IPS-18a (cell line): ENCODE data around the gene RLN3.

Source experiments
- H3K27ac ChIP-seq: one replicate; pipeline ENCODE4 v1.5.1; 2013; ENCODE audit warnings: low read length
- H3K27me3 ChIP-seq: one replicate; pipeline ENCODE4 v1.6.1; 2013; ENCODE audit warnings: mild to moderate bottlenecking, low read length; ENCODE audit not compliant: control insufficient read depth, insufficient read depth
- H3K36me3 ChIP-seq: one replicate; pipeline ENCODE4 v1.6.1; 2013; ENCODE audit warnings: low read depth, low read length; ENCODE audit not compliant: control insufficient read depth
- H3K4me1 ChIP-seq: one replicate; pipeline ENCODE4 v1.6.1; 2013; ENCODE audit warnings: low read depth, low read length; ENCODE audit not compliant: control insufficient read depth
- H3K4me3 ChIP-seq: one replicate; pipeline ENCODE4 v1.5.1; 2013; ENCODE audit warnings: low read length
- H3K9ac ChIP-seq: one replicate; pipeline ENCODE4 v1.6.1; 2013; ENCODE audit warnings: mild to moderate bottlenecking, low read length, moderate library complexity
- H3K9me3 ChIP-seq: one replicate; pipeline ENCODE4 v1.6.1; 2013; ENCODE audit warnings: low read depth, low read length; ENCODE audit not compliant: control insufficient read depth

Gene RLN3

GRCh38 chr19:14052470-14052869 is 24.5 kb downstream of the RLN3 start:
- Histone ChIP-seq H3K36me3 (no peaks in the 10 kb centered on the region), H3K4me3 (no peak overlapping the region)

GRCh38 chr19:14053032-14053431 is 25.1 kb downstream of the RLN3 start:
- Histone ChIP-seq H3K4me3 (no peak overlapping the region), H3K27me3 (peaks cover 3% of the 10 kb centered on the region), H3K9me3 (peaks cover 3% of the 10 kb centered on the region), H3K4me1 (no peaks in the 10 kb centered on the region), H3K27ac (no peak overlapping the region), H3K36me3 (no peaks in the 10 kb centered on the region), H3K9ac (no peak overlapping the region)

More at GRCh38 chr19:14052470-14052869, 24.5 kb downstream of the RLN3 start:
- no peak overlapping the region for H3K9ac ChIP-seq
- H3K27me3 ChIP-seq: no peaks in the 10 kb centered on the region
- H3K27ac ChIP-seq: no peak overlapping the region
- H3K9me3 ChIP-seq: peaks cover 3% of the 10 kb centered on the region
- H3K4me1 ChIP-seq: no peaks in the 10 kb centered on the region

- Histone ChIP-seq H3K4me3 (no peak overlapping the region), H3K9ac (no peak overlapping the region), H3K27ac (no peak overlapping the region), H3K36me3 (no peaks in the 10 kb centered on the region), H3K27me3 (peaks cover 7% of the 10 kb centered on the region), H3K9me3 (no peaks in the 10 kb centered on the region), H3K4me1 (peaks cover 2% of the 10 kb centered on the region)
These were observed 25.6 kb downstream of the RLN3 start for GRCh38 chr19:14053500-14053899.

GRCh38 chr19:14054099-14054498 is 26.2 kb downstream of the RLN3 start:
- Histone ChIP-seq H3K4me1 (peaks cover 5% of the 10 kb centered on the region), H3K27me3 (peaks cover 13% of the 10 kb centered on the region), H3K27ac (no peak overlapping the region), H3K36me3 (no peaks in the 10 kb centered on the region), H3K9ac (no peak overlapping the region), H3K4me3 (no peak overlapping the region), H3K9me3 (no peaks in the 10 kb centered on the region)

GRCh38 chr19:14054721-14055120 is 26.8 kb downstream of the RLN3 start:
- no peak overlapping the region for H3K9ac ChIP-seq
- no peak overlapping the region for H3K27ac ChIP-seq
- H3K27me3 ChIP-seq: peaks cover 19% of the 10 kb centered on the region
- no peak overlapping the region for H3K4me3 ChIP-seq
- H3K4me1 ChIP-seq: peaks cover 5% of the 10 kb centered on the region
- no peaks in the 10 kb centered on the region for H3K36me3 ChIP-seq
- no peaks in the 10 kb centered on the region for H3K9me3 ChIP-seq

- Histone ChIP-seq H3K27me3 (peaks cover 23% of the 10 kb centered on the region), H3K4me1 (peaks cover 5% of the 10 kb centered on the region), H3K9ac (no peak overlapping the region), H3K36me3 (no peaks in the 10 kb centered on the region), H3K27ac (no peak overlapping the region), H3K9me3 (no peaks in the 10 kb centered on the region), H3K4me3 (no peak overlapping the region)
These were observed 27.4 kb downstream of the RLN3 start for GRCh38 chr19:14055396-14055795.

- Histone ChIP-seq H3K4me3 (no peak overlapping the region), H3K9ac (no peak overlapping the region)
These were observed 28.2 kb downstream of the RLN3 start for GRCh38 chr19:14056069-14056666.

GRCh38 chr19:14056741-14057356 is 28.9 kb downstream of the RLN3 start:
- Histone ChIP-seq H3K27ac (no peak overlapping the region), H3K27me3 (peaks cover 23% of the 10 kb centered on the region), H3K36me3 (no peaks in the 10 kb centered on the region), H3K4me3 (peak overlapping the region; percentile 54), H3K9ac (no peak overlapping the region), H3K9me3 (no peaks in the 10 kb centered on the region), H3K4me1 (peaks cover 5% of the 10 kb centered on the region)

More at GRCh38 chr19:14056069-14056666, 28.2 kb downstream of the RLN3 start:
- H3K4me1 ChIP-seq: peaks cover 5% of the 10 kb centered on the region
- H3K27ac ChIP-seq: no peak overlapping the region
- no peaks in the 10 kb centered on the region for H3K36me3 ChIP-seq
- H3K27me3 ChIP-seq: peaks cover 23% of the 10 kb centered on the region
- H3K9me3 ChIP-seq: no peaks in the 10 kb centered on the region

- Histone ChIP-seq H3K9ac (no peak overlapping the region), H3K4me1 (peaks cover 5% of the 10 kb centered on the region), H3K9me3 (no peaks in the 10 kb centered on the region), H3K36me3 (no peaks in the 10 kb centered on the region), H3K27ac (no peak overlapping the region), H3K4me3 (peak overlapping the region; percentile 50), H3K27me3 (peaks cover 23% of the 10 kb centered on the region)
These were observed 30.5 kb downstream of the RLN3 start for GRCh38 chr19:14058182-14059092.

GRCh38 chr19:14059093-14059480 is 31.1 kb downstream of the RLN3 start:
- Histone ChIP-seq H3K36me3 (no peaks in the 10 kb centered on the region), H3K9me3 (no peaks in the 10 kb centered on the region), H3K27me3 (peaks cover 23% of the 10 kb centered on the region), H3K4me3 (no peak overlapping the region), H3K4me1 (peaks cover 5% of the 10 kb centered on the region), H3K9ac (no peak overlapping the region), H3K27ac (no peak overlapping the region)

GRCh38 chr19:14059652-14060155 is 31.8 kb downstream of the RLN3 start:
- Histone ChIP-seq H3K27ac (no peak overlapping the region), H3K4me1 (peaks cover 5% of the 10 kb centered on the region), H3K27me3 (peaks cover 23% of the 10 kb centered on the region), H3K9ac (no peak overlapping the region), H3K9me3 (no peaks in the 10 kb centered on the region), H3K36me3 (no peaks in the 10 kb centered on the region), H3K4me3 (no peak overlapping the region)
